K562 (cell line): ENCODE data around the gene BIRC3. TPM values are rescaled to one million over a fixed set of nuclear protein-coding genes. Genes with fewer than 3 reads are reported as not detected.

Experiments
- ATAC-seq: fragments of 200-7000 bp; cut with Tn5 transposase; 3 replicates; pipeline ENCODE4 v1.9.1; 2020; ENCODE audit warnings: moderate library complexity
- BruUV-seq: library from RNA; stranded (reverse); fragments of 400-500 nt; replicated peaks from 2 replicates; lab custom pipeline; 2021; lab: Mats Ljungman, UMichigan
- CTCF ChIA-PET: fragments of 300-600 bp; formaldehyde crosslinking; extraction: SDS; loops from one replicate; lab custom pipeline; 2021; ENCODE audit warnings: low intra/inter-chr PET ratio; lab: Yijun Ruan, JAX
- POLR2A ChIA-PET: fragments of 300-600, 350-650 bp; sonication (Branson Sonifier 250); formaldehyde crosslinking; extraction: SDS; loops from one replicate; lab custom pipeline; 2021; ENCODE audit warnings: antibody characterized with exemption, inconsistent platforms; lab: Yijun Ruan, JAX
- DNase-seq, 4 experiments: peaks; one replicate each; pipeline versions ENCODE4 v3.0.0 to v3.0.0-alpha.2; 2011 to 2018; ENCODE audit warnings: low spot score in 3 of 4, mixed read lengths in 3 of 4; ENCODE audit errors: extremely low read depth in 1 of 4
- FAIRE-seq: peaks from 2 replicates; lab custom pipeline; 2011; peaks lifted over from hg19 to GRCh38; lab: Jason Lieb, UNC
- H2AFZ ChIP-seq: 2 replicates; pipeline ENCODE4 v1.6.0; 2011; ENCODE audit warnings: low read depth, low read length, control low read depth, inconsistent platforms
- H3K27ac ChIP-seq: fragments of 200-600 bp; 3 replicates; pipeline ENCODE4 v1.8.0; 2011; ENCODE audit warnings: low read depth, mild to moderate bottlenecking, control low read depth, inconsistent platforms, low read length, moderate library complexity, mixed read lengths; ENCODE audit errors: extremely low read depth
- H3K27me3 ChIP-seq, 2 experiments: fragments of 300-600 bp in 1 of 2; 2 replicates in 1 of 2; 3 replicates in 1 of 2; pipeline versions ENCODE4 v1.6.0 to v1.8.0; 2011; ENCODE audit warnings: inconsistent platforms in 2 of 2, low read length in 2 of 2, mild to moderate bottlenecking in 1 of 2, mixed read lengths in 1 of 2, moderate library complexity in 1 of 2; ENCODE audit not compliant: control insufficient read depth in 2 of 2, insufficient read depth in 2 of 2
- H3K36me3 ChIP-seq: fragments of 300-600 bp; 3 replicates; pipeline ENCODE4 v1.8.0; 2011; ENCODE audit warnings: mild to moderate bottlenecking, low read length, inconsistent platforms; ENCODE audit not compliant: control insufficient read depth, insufficient read depth
- H3K4me1 ChIP-seq, 2 experiments: fragments of 200-600 bp in 1 of 2; replicated peaks in 1 of 2; 2 replicates in 1 of 2; 3 replicates in 1 of 2; pipeline versions ENCODE4 v1.5.1 to v1.8.0; 2011; ENCODE audit warnings: inconsistent platforms in 2 of 2, low read length in 2 of 2, mild to moderate bottlenecking in 1 of 2, mixed read lengths in 1 of 2, moderate library complexity in 1 of 2; ENCODE audit not compliant: control insufficient read depth in 2 of 2, insufficient read depth in 2 of 2
- H3K4me2 ChIP-seq: 2 replicates; pipeline ENCODE4 v1.6.1; 2011; ENCODE audit warnings: low read length, control low read depth, inconsistent platforms, mixed read lengths; ENCODE audit not compliant: insufficient read depth
- H3K4me3 ChIP-seq: fragments of 200-600 bp; sonication (generic), shearing (Covaris generic); 2 replicates; pipeline ENCODE4 v1.5.1; 2016; ENCODE audit warnings: control low read depth, inconsistent platforms
- H3K79me2 ChIP-seq: fragments of 200-600 bp; 3 replicates; pipeline ENCODE4 v1.8.0; 2011; ENCODE audit warnings: low read length, inconsistent platforms; ENCODE audit not compliant: control insufficient read depth, insufficient read depth
- H3K9ac ChIP-seq, 2 experiments: 2 replicates each; pipeline versions ENCODE4 v1.6.0 to v1.6.1; 2011; ENCODE audit warnings: low read depth in 2 of 2, low read length in 2 of 2, control low read depth in 1 of 2, inconsistent platforms in 1 of 2, mild to moderate bottlenecking in 1 of 2, mixed read lengths in 1 of 2; ENCODE audit not compliant: insufficient read depth in 1 of 2
- H3K9me1 ChIP-seq: one replicate; pipeline ENCODE4 v1.6.0; 2011; ENCODE audit warnings: inconsistent platforms, mild to moderate bottlenecking, low read length, moderate library complexity; ENCODE audit not compliant: control insufficient read depth, insufficient read depth
- H3K9me3 ChIP-seq: replicated peaks from 2 replicates; pipeline ENCODE4 v1.5.1; 2011; ENCODE audit warnings: low read depth, low read length, inconsistent platforms; ENCODE audit not compliant: control insufficient read depth, insufficient read depth
- H4K20me1 ChIP-seq: replicated peaks from 2 replicates; pipeline ENCODE4 v1.6.1; 2011; ENCODE audit warnings: low read length, inconsistent platforms, mixed read lengths; ENCODE audit not compliant: control insufficient read depth, insufficient read depth
- CHD1 ChIP-seq: fragments of 200-600 bp; sonication (generic); IDR thresholded peaks from one replicate; pipeline ENCODE4 v1.6.1; 2012; ENCODE audit warnings: mild to moderate bottlenecking, moderate library complexity, low read length, inconsistent platforms
- EGR1 ChIP-seq: fragments of 450-650 bp; conservative IDR thresholded peaks from 2 replicates; pipeline ENCODE4 v1.6.1; 2017; ENCODE audit warnings: mild to moderate bottlenecking
- HDAC1 ChIP-seq, 2 experiments: fragments of 450-650 bp; IDR thresholded peaks; 2 replicates each; pipeline ENCODE4 v1.6.1; 2016 to 2017; ENCODE audit warnings: inconsistent platforms in 1 of 2, mild to moderate bottlenecking in 1 of 2, moderate library complexity in 1 of 2
- PHF8 ChIP-seq: fragments of 200-600 bp; sonication (generic); IDR thresholded peaks from 2 replicates; pipeline ENCODE4 v1.6.1; 2012; ENCODE audit warnings: mixed run types, mild to moderate bottlenecking, inconsistent platforms, low read length, moderate library complexity, borderline replicate concordance
- RBBP5 ChIP-seq: fragments of 200-600 bp; sonication (generic); IDR thresholded peaks from 2 replicates; pipeline ENCODE4 v1.6.1; 2012; ENCODE audit warnings: borderline replicate concordance, mild to moderate bottlenecking, low read length, control low read depth, inconsistent platforms; ENCODE audit not compliant: insufficient read depth, poor library complexity, severe bottlenecking
- ZFX ChIP-seq: sonication (generic); formaldehyde crosslinking; IDR thresholded peaks from 2 replicates; pipeline ENCODE4 v1.8.0; 2022; ENCODE audit warnings: mild to moderate bottlenecking, missing genetic modification reagents, moderate library complexity
- ZNF75A ChIP-seq: fragments of 450-650 bp; formaldehyde crosslinking; IDR thresholded peaks from 2 replicates; pipeline ENCODE4 v1.4.0; 2020; ENCODE audit warnings: mild to moderate bottlenecking
- WGBS: fragments of 100-300 bp; shearing (Covaris generic); methylation state at CpG from one replicate; pipeline ENCODE4 v1.1.6; 2016; ENCODE audit warnings: low coverage, mixed read lengths; ENCODE audit not compliant: insufficient coverage; ENCODE audit errors: missing lambda C conversion rate; 5-methylcytosine and 5-hydroxymethylcytosine counted together
- in situ Hi-C: fragments of 300-500 bp; cut with MboI; formaldehyde crosslinking; loops from 4 replicates; pipeline ENCODE4 v1.15.0; 2018; ENCODE audit warnings: inconsistent platforms, mixed read lengths
- intact Hi-C: fragments of 100-400 bp; cut with micrococcal nuclease; formaldehyde crosslinking; loops from 2 replicates; pipeline ENCODE4 v1.14.2; 2022
- polyA plus RNA-seq, 8 experiments: library from polyadenylated mRNA; depleted of rRNA in 4 of 8; stranded (reverse) in 5 of 8; unstranded in 3 of 8; fragments of >200 nt; fragmentation: Nextera tagmentation in 2 of 8; fragmentation: Illumina TruSeq in 1 of 8; extraction: Ambion mirVana in 2 of 8; extraction: Trizol in 1 of 8; gene quantifications; 2 replicates each; pipeline versions ENCODE4 v1.2.1 to v1.2.3, GENCODE V29; 2011 to 2014; ENCODE audit warnings: inconsistent platforms in 1 of 8, missing spikeins in 1 of 8
- total RNA-seq, 7 experiments: library from RNA; depleted of rRNA in 6 of 7; stranded (reverse); fragments of >200 nt in 6 of 7; fragmentation: Illumina TruSeq in 2 of 7; extraction: Trizol in 2 of 7; gene quantifications; 2 replicates each; pipeline versions ENCODE4 v1.2.1 to v1.2.3, GENCODE V29; 2011 to 2021; ENCODE audit warnings: low replicate concordance in 1 of 7
- TF ChIP-seq, protein P1 (sequence below): fragments of 250-450 bp; sonication (Bioruptor Pico); IDR thresholded peaks from 2 replicates; pipeline ENCODE4 v1.8.0; 2022; ENCODE audit warnings: moderate library complexity, mild to moderate bottlenecking, inconsistent platforms
- TF ChIP-seq, protein P2 (sequence below): fragments of 250-450 bp; sonication (Bioruptor Pico); IDR thresholded peaks from 2 replicates; pipeline ENCODE4 v1.4.0; 2020

Gene BIRC3
- total and polyA plus RNA-seq, 9 of the 15 experiments (the other 6 are each of a cell fraction or from before 2014, with no cell fraction given) = 0.08 to 0.42 (median 0.18) TPM

DNA sequence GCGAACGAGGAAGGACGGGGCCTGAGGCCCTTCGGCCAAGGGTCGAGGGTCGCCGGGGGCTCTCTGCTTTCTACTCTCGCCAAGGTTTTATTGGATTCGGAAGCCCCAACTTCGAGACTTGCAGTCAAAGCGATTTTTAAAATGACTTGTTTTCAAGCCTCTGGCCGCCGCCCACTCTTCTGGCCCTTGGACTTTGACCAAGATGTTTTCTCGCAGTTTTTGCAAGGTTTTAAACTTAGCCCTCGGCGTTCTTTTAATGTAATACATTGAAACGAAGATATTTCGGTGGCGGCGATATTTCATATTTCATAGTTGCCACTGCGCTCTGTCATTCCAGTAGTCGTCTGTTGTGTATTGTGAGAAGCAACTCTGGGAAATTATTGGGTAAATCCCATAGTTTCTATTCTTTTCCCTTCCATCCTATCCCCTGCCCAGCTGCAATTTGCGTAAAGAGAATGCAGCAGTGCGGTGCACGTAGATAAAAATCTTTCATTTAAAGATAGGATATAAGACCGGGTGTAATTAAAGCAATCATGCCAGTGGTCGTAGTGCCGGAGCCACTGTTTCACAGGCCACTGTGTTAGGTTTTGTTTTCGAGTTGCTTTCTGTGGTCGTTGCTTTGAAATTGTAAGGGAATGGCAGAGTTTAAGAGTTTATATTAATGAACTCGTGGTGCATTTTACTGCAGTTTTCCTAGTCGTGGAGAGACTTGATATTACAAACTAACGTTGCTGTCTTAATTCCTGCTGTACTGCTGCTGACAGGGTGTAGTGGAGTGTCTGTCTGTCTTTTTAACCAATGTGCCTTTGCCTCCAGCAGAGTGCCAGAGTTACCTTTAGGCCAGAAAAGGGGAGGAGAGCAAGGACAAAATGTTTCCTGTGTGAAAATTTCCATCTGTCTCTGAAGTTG lies 30.4 kb downstream of the BIRC3 start:
- no peaks in the 10 kb centered on the region for H3K9me3 ChIP-seq
- in situ Hi-C loops (no loop called here), intact Hi-C loops (loop anchor here (2.0 kb wide), 2 partner anchors 37 to 105 kb away; partner anchors contain the start of gene TMEM123)
- H3K36me3 ChIP-seq = peaks cover 18% of the 10 kb centered on the region
- peak; percentile 65 for FAIRE-seq
- H4K20me1 ChIP-seq = no peaks in the 10 kb centered on the region
- peak overlapping the region; percentile 96 for H3K4me2 ChIP-seq
- H3K27me3 ChIP-seq = no peaks in the 10 kb centered on the region
- CTCF ChIA-PET = no interaction called here
- H3K9me1 ChIP-seq = no peaks in the 10 kb centered on the region
- peak overlapping the region; percentile 60 for H3K4me3 ChIP-seq
- WGBS = 0% methylated on average over 28 of the region's 33 CpGs
- peak overlapping the region; percentile 64 for H2AFZ ChIP-seq
- H3K4me1 ChIP-seq = peaks cover 0 to 12% of the 10 kb centered on the region in 2 experiments; a peak in 3 of 5 replicates
- peak in 3 of 4 experiments; percentile 16 to 52 (median 20) for DNase-seq
- peak overlapping the region; percentile 86 for H3K27ac ChIP-seq
- BruUV-seq = TSS peak; percentile 57
- H3K79me2 ChIP-seq = peaks cover 42% of the 10 kb centered on the region
- POLR2A ChIA-PET = interaction anchor here (0.6 to 1.2 kb wide), 2 partner anchors 80 to 119 kb away, joined by 3 to 4 read pairs; no protein-coding TSS in a partner anchor
- ATAC-seq = peak; percentile 58
- H3K9ac ChIP-seq = peak overlapping the region; percentile 89 to 96
- TF ChIP-seq HDAC1 (IDR thresholded peaks at IDR 0.05) (0 out of 4 replicates have a peak, but pooled peaks of 1 of the 2 experiments have one; percentile 16), ZNF75A (CRISPR knock-in tag) (no peak), EGR1 (peak; percentile 51), CHD1 (peak; percentile 46), RBBP5 (no peak), PHF8 (peak; percentile 29; the same call in 1 of the 2 replicates), ZFX (peak; percentile 76)
- TF ChIP-seq, protein P1, sequence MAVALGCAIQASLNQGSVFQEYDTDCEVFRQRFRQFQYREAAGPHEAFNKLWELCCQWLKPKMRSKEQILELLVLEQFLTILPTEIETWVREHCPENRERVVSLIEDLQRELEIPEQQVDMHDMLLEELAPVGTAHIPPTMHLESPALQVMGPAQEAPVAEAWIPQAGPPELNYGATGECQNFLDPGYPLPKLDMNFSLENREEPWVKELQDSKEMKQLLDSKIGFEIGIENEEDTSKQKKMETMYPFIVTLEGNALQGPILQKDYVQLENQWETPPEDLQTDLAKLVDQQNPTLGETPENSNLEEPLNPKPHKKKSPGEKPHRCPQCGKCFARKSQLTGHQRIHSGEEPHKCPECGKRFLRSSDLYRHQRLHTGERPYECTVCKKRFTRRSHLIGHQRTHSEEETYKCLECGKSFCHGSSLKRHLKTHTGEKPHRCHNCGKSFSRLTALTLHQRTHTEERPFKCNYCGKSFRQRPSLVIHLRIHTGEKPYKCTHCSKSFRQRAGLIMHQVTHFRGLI = no peak
- TF ChIP-seq, protein P2, sequence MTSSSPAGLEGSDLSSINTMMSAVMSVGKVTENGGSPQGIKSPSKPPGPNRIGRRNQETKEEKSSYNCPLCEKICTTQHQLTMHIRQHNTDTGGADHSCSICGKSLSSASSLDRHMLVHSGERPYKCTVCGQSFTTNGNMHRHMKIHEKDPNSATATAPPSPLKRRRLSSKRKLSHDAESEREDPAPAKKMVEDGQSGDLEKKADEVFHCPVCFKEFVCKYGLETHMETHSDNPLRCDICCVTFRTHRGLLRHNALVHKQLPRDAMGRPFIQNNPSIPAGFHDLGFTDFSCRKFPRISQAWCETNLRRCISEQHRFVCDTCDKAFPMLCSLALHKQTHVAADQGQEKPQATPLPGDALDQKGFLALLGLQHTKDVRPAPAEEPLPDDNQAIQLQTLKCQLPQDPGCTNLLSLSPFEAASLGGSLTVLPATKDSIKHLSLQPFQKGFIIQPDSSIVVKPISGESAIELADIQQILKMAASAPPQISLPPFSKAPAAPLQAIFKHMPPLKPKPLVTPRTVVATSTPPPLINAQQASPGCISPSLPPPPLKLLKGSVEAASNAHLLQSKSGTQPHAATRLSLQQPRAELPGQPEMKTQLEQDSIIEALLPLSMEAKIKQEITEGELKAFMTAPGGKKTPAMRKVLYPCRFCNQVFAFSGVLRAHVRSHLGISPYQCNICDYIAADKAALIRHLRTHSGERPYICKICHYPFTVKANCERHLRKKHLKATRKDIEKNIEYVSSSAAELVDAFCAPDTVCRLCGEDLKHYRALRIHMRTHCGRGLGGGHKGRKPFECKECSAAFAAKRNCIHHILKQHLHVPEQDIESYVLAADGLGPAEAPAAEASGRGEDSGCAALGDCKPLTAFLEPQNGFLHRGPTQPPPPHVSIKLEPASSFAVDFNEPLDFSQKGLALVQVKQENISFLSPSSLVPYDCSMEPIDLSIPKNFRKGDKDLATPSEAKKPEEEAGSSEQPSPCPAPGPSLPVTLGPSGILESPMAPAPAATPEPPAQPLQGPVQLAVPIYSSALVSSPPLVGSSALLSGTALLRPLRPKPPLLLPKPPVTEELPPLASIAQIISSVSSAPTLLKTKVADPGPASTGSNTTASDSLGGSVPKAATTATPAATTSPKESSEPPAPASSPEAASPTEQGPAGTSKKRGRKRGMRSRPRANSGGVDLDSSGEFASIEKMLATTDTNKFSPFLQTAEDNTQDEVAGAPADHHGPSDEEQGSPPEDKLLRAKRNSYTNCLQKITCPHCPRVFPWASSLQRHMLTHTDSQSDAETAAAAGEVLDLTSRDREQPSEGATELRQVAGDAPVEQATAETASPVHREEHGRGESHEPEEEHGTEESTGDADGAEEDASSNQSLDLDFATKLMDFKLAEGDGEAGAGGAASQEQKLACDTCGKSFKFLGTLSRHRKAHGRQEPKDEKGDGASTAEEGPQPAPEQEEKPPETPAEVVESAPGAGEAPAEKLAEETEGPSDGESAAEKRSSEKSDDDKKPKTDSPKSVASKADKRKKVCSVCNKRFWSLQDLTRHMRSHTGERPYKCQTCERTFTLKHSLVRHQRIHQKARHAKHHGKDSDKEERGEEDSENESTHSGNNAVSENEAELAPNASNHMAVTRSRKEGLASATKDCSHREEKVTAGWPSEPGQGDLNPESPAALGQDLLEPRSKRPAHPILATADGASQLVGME (CRISPR knock-in tag) = no peak
